ENCODE data around the gene LRRN3.

GRCh38 chr7:111172564-111173257 lies 81.8 kb downstream of the LRRN3 start:
- TF ChIP-seq POLR2AphosphoS5 (IDR thresholded peaks at IDR 0.05; ENCODE audit: low read depth, low read length): no peak
- TF ChIP-seq REST (IDR thresholded peaks at IDR 0.05; ENCODE audit: insufficient read depth in 1 of 2, low read depth in 2 of 2, low read length in 2 of 2): no peak
